Ovary (tissue), 9 donors: ENCODE data around the gene NOP53. TPM values are rescaled to one million over a fixed set of nuclear protein-coding genes. Genes with fewer than 3 reads are reported as not detected.
"Not testable (repeated sequence)": the region's sequence is repeated elsewhere in the genome, so short reads cannot be mapped to it uniquely, and the experiment has no call there.

Source experiments
- DNase-seq, 5 donors: peaks; one replicate each; pipeline ENCODE4 v3.0.0-alpha.2; 2019 to 2020
- H3K27ac ChIP-seq, 2 donors: fragments of 200-600 bp; one replicate each; pipeline versions ENCODE4 v1.5.1 to v1.8.0; 2019 to 2022
- H3K27me3 ChIP-seq: fragments of 200-600 bp; one replicate; pipeline ENCODE4 v1.8.0; 2022
- H3K36me3 ChIP-seq: fragments of 200-600 bp; sonication (generic); one replicate; pipeline ENCODE4 v1.5.1; 2019
- H3K4me1 ChIP-seq: one replicate; pipeline ENCODE4 v1.8.1; 2013; ENCODE audit warnings: mild to moderate bottlenecking, moderate library complexity; ENCODE audit not compliant: insufficient read depth
- H3K4me3 ChIP-seq: fragments of 200-600 bp; sonication (generic); one replicate; pipeline ENCODE4 v1.5.1; 2017
- H3K9me3 ChIP-seq, 2 donors: fragments of 200-600 bp in 1 of 2; sonication (generic) in 1 of 2; one replicate each; pipeline versions ENCODE4 v1.5.1 to v1.8.1; 2013 to 2019; ENCODE audit warnings: mild to moderate bottlenecking in 1 of 2, moderate library complexity in 1 of 2
- EP300 ChIP-seq: sonication (generic); formaldehyde crosslinking; IDR thresholded peaks from one replicate; pipeline ENCODE4 v1.6.1; 2017; ENCODE audit warnings: antibody characterized with exemption
- POLR2A ChIP-seq: fragments of 450-650 bp; IDR thresholded peaks from one replicate; pipeline ENCODE4 v1.6.1; 2017; ENCODE audit warnings: antibody characterized with exemption, mild to moderate bottlenecking, moderate library complexity
- WGBS, 3 donors: extraction: QIAGEN DNeasy Blood & Tissue Kit in 1 of 3; methylation state at CpG; one replicate each; pipeline versions ENCODE4 v1.1.5 to v1.1.7; 2013 to 2017; 5-methylcytosine and 5-hydroxymethylcytosine counted together
- intact Hi-C, 4 donors: fragments of 100-400 bp; cut with DNase I; formaldehyde crosslinking; loops; one replicate each; pipeline versions ENCODE4 v1.11.0 to v1.15.1; 2022 to 2023
- polyA plus RNA-seq, 2 donors: library from polyadenylated mRNA; stranded (reverse); fragments of 200-250 nt in 1 of 2; fragments of 350-450 nt in 1 of 2; fragmentation: Illumina TruSeq in 1 of 2; extraction: RNeasy Lipid Tissue Mini Kit (QIAGEN cat#74804) in 1 of 2; gene quantifications; one replicate each; pipeline ENCODE4 v1.2.3, GENCODE V29; 2013 to 2014
- total RNA-seq, 7 donors: library from RNA; depleted of rRNA in 2 of 7; stranded (reverse); fragments of >200 nt in 2 of 7; fragmentation: NEBNext Ultra II Directional in 3 of 7; extraction: Animal tissue kit (Norgen Biotek cat#: 25700) in 3 of 7; gene quantifications; one replicate each; pipeline versions ENCODE4 v1.1.0 to v1.2.4, GENCODE V29; 2016 to 2023
- TF ChIP-seq, protein P1 (sequence below), 3 donors: fragments of 450-650 bp in 2 of 3; fragments of 200-600 bp in 1 of 3; IDR thresholded peaks; one replicate each; pipeline versions ENCODE4 v1.5.1 to v1.8.0; 2016 to 2022; ENCODE audit warnings: antibody characterized with exemption in 3 of 3, mild to moderate bottlenecking in 1 of 3
- donor health status: DM: no; HTN: no; CAD: no; lungs with moderate emphysema.
- donor health status: DM: no; HTN: no; CAD: no.
- donor health status: Bipolar disorder and iron deficiency.
- donor health status: DM: yes; HTN: yes; CAD: no.
- donor health status: DM: no; HTN: no; CAD: no.
- donor health status: DM: yes; HTN: yes; CAD: no.

Gene NOP53
- total and polyA plus RNA-seq, 9 donors = 591 to 1,198 (median 727) TPM

DNA sequence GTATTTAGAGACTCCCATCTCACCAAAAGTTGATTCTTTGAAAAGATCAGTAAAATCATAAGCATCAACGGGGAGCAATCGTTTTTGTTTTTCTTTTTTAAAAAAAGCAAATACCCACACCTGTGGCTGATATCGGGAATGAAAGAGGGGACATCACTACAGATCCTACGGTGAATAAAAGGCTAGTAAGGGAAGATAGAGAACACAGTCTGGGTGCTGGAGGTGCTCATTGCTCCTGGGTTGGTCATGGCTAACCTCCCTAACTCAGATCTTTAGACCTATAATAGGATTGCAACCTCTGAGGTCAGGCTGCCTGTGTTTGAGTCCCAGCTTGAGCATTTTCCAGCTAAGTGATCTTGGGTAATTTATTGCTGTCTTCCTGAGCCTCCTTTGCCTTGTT, 31.0 kb upstream of the NOP53 start:
- Histone ChIP-seq H3K36me3 (no peaks in the 10 kb centered on the region), H3K9me3 (no peaks in the 10 kb centered on the region), H3K27ac (peak overlapping the region in 1 of 2 donors; percentile 73), H3K27me3 (no peaks in the 10 kb centered on the region), H3K4me1 (peaks cover 28% of the 10 kb centered on the region), H3K4me3 (peak overlapping the region; percentile 92)
- intact Hi-C loops = loop anchor here in 2 of 4 donors (5.0 to 10.0 kb wide), 2 partner anchors 70 to 73 kb away; no protein-coding TSS in a partner anchor
- 56 to 74% (median 70%) methylated on average over 4 of the region's 4 CpGs for WGBS, 3 donors
- no peak for DNase-seq
- TF ChIP-seq, protein P1, sequence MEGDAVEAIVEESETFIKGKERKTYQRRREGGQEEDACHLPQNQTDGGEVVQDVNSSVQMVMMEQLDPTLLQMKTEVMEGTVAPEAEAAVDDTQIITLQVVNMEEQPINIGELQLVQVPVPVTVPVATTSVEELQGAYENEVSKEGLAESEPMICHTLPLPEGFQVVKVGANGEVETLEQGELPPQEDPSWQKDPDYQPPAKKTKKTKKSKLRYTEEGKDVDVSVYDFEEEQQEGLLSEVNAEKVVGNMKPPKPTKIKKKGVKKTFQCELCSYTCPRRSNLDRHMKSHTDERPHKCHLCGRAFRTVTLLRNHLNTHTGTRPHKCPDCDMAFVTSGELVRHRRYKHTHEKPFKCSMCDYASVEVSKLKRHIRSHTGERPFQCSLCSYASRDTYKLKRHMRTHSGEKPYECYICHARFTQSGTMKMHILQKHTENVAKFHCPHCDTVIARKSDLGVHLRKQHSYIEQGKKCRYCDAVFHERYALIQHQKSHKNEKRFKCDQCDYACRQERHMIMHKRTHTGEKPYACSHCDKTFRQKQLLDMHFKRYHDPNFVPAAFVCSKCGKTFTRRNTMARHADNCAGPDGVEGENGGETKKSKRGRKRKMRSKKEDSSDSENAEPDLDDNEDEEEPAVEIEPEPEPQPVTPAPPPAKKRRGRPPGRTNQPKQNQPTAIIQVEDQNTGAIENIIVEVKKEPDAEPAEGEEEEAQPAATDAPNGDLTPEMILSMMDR (IDR thresholded peaks at IDR 0.05) = no peak
- TF ChIP-seq POLR2A (no peak), EP300 (no peak)

DNA sequence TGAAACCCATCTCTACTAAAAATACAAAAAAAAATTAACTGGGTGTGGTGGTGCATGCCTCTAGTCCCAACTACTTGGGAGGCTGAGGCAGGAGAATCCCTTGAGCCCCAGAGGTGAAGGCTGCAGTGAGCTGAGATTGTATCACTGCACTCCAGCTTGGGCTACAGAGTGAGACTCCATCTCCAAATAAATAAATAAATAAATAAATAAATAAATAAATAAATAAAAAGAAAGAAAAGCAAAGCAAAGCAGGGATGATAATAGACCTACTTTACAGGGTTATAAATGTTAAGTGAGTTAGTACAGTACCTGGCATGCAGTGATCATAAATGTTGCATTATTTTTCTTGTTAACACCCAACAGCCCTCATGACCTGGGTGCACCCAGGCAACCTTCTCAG, 30.5 kb upstream of the NOP53 start:
- H3K4me1 ChIP-seq = peaks cover 28% of the 10 kb centered on the region
- intact Hi-C loops = loop anchor here in 3 of 4 donors (5.0 to 10.0 kb wide), 3 partner anchors 62 to 72 kb away; partner anchors contain the start of gene SELENOW (in 1 of the 3)
- not testable (repeated sequence) for H3K36me3 ChIP-seq, H3K9me3 ChIP-seq, H3K27me3 ChIP-seq, H3K4me3 ChIP-seq, H3K27ac ChIP-seq, DNase-seq

DNA sequence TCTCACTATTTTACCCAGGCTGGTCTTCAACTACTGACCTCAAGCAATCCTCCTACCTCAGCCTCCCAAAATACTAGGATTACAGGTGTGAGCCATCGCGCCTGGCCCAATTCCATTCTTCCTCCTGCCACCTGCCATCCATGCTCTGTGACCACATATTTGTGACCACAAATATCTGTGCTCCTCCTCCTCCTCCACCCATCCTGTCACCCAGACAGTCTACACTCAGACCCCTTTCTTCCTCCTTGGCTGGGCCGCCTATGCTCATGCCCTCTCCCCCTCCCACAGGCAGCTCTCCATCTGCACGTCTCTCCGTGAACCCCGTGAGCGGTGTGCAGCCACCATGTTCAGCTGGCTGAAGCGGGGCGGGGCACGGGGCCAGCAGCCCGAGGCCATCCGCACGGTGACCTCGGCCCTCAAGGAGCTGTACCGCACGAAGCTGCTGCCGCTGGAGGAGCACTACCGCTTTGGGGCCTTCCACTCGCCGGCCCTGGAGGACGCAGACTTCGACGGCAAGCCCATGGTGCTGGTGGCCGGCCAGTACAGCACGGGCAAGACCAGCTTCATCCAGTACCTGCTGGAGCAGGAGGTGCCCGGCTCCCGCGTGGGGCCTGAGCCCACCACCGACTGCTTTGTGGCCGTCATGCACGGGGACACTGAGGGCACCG, 28.9 kb upstream of the NOP53 start:
- no peaks in the 10 kb centered on the region for H3K27me3 ChIP-seq
- no peak overlapping the region for H3K4me3 ChIP-seq
- peak overlapping the region in 1 of 2 donors; percentile 94 for H3K27ac ChIP-seq
- intact Hi-C loops = loop anchor here in 2 of 4 donors (5.0 to 10.0 kb wide), 2 partner anchors 61 to 68 kb away; partner anchors contain the start of gene SELENOW (in 1 of the 2)
- peaks cover 36% of the 10 kb centered on the region for H3K4me1 ChIP-seq
- no peaks in the 10 kb centered on the region for H3K9me3 ChIP-seq
- no peak for TF ChIP-seq POLR2A
- TF ChIP-seq, protein P1 (IDR thresholded peaks at IDR 0.05) = no peak
- TF ChIP-seq EP300 = no peak
- WGBS, 3 donors = 43 to 70% (median 44%) methylated on average over 31 to 32 of the region's 32 CpGs
- DNase-seq = peak in 2 of 5 donors; percentile 47 to 62
- no peaks in the 10 kb centered on the region for H3K36me3 ChIP-seq

DNA sequence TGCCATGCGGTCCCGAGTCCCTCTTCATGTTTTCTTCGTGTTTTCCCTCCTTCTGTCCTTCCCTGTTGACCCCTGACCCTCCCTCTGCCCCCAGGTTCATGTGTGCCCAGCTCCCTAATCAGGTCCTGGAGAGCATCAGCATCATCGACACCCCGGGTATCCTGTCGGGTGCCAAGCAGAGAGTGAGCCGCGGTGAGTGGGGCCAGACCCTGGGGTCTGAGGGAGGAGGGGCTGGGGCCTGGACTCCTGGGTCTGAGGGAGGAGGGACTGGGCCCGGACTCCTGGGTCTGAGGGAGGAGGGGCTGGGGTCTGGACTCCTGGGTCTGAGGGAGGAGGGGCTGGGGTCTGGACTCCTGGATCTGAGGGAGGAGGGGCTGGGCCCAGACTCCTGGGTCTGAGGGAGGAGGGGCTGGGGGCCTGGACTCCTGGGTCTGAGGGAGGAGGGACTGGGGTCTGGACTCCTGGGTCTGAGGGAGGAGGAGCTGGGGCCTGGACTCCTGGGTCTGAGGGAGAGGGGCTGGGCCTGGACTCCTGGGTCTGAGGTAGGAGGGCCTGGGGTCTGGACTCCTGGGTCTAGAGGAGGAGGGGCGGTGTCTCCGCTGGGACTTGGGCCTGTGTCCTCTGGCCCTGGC, 26.8 kb upstream of the NOP53 start:
- peak in 1 of 5 donors; percentile 61 for DNase-seq
- Histone ChIP-seq H3K27ac (peak overlapping the region; percentile 72 to 94), H3K4me1 (peaks cover 36% of the 10 kb centered on the region), H3K4me3 (peak overlapping the region; percentile 26)
- H3K36me3 ChIP-seq, H3K9me3 ChIP-seq, H3K27me3 ChIP-seq: not testable (repeated sequence)
- intact Hi-C loops = loop anchor here in 2 of 4 donors (5.0 to 10.0 kb wide), 2 partner anchors 59 to 66 kb away; partner anchors contain the start of gene SELENOW (in 1 of the 2)
- WGBS, 3 donors = 17 to 29% (median 19%) methylated on average over 10 to 11 of the region's 11 CpGs

DNA sequence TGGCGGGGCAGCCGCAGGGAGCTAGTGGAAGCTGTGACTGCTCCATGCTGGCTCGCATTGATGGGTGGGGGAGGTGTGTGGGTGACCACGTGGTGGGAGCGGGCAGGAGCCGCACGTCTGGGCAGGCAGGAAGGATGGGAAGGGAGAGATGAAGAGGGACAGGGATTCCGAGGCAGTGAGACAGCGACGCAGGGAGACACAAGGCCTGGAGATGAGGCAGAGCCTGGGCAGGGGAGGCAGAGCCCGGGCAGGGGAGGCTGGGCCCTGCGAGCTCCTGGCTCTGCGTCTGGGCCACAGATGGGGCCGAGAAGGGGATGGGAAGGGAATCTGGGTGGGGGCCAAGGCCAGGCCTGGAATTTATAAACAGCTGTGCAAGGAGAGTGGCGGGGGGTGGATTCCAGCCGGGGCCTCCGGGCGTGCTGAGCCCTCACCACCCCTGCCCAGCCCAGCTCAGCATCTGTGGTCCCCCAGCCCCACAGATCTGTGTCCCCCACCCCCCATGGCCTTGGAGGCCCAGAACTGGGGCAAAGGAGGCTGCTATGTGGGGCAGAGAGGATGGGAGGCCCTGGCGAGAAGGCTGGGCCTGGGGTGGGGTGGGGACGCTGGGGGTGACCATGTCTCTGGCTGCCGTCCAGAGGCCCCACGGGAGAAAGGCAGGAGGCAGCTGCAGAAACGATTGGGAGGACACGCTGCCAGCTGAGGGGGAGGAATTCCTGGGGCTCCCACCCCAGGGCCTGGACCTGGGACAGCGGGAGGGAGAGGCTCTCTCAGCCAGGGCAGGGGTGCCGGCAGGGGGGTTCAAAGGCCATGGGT, 26.1 kb upstream of the NOP53 start:
- H3K27me3 ChIP-seq = no peaks in the 10 kb centered on the region
- peak; percentile 95 to 97 (median 96) for DNase-seq
- 0 to 7% (median 2%) methylated on average over 25 to 26 of the region's 26 CpGs for WGBS, 3 donors
- peak overlapping the region; percentile 26 for H3K4me3 ChIP-seq
- no peaks in the 10 kb centered on the region for H3K9me3 ChIP-seq
- peak overlapping the region; percentile 72 to 94 for H3K27ac ChIP-seq
- intact Hi-C loops = loop anchor here in 2 of 4 donors (5.0 to 10.0 kb wide), 2 partner anchors 58 to 66 kb away; partner anchors contain the start of gene SELENOW (in 1 of the 2)
- H3K4me1 ChIP-seq = peaks cover 36% of the 10 kb centered on the region
- no peaks in the 10 kb centered on the region for H3K36me3 ChIP-seq
- TF ChIP-seq EP300 (no peak), POLR2A (peak; percentile 11)
- TF ChIP-seq, protein P1 (IDR thresholded peaks at IDR 0.05) = no peak
